ENCODE results near the gene SMG5. TPM values are rescaled to one million over a fixed set of nuclear protein-coding genes. Genes with fewer than 3 reads are reported as not detected.

SMG5 gene
- total RNA-seq, 4 donors from 2014 or later, result 52.3 to 96.1 (median 69.4) TPM

- Histone ChIP-seq H3K36me3 (peaks cover 0 to 6% (median 2%) of the 10 kb centered on the region in 4 donors), H3K27ac (replicated peaks in 1 of 4) (no peak within 1 kb of the TSS), H3K27me3 (no peaks in the 10 kb centered on the region), H3K9me3 (no peaks in the 10 kb centered on the region), H3K4me1 (peaks cover 12 to 20% (median 19%) of the 10 kb centered on the region in 4 donors), H3K4me3 (no peak within 1 kb of the TSS)
- 92% methylated on average over 12 of the region's 19 CpGs for WGBS
- no peak for DNase-seq (ENCODE audit: extremely low spot score)
- no peak for TF ChIP-seq POLR2AphosphoS5 (IDR thresholded peaks at IDR 0.05)
- TF ChIP-seq POLR2A (IDR thresholded peaks at IDR 0.05; ENCODE audit: low read depth), result no peak
- no peak for TF ChIP-seq CTCF (IDR thresholded peaks at IDR 0.05)
- no peak for TF ChIP-seq EP300 (IDR thresholded peaks at IDR 0.05)
- intact Hi-C loops (cut with DNase I), result no loop called here
Measured at GRCh38 chr1:156298852-156299357, 16.3 kb upstream of the SMG5 start, which contains the start of gene VHLL. TSS of gene VHLL (minus strand) at chr1:156299307. CDS start at chr1:156299189, 118 bp downstream.

GRCh38 chr1:156295391-156295947 is 12.8 kb upstream of the SMG5 start, which contains the start of gene GLMP:
TSS of gene GLMP (minus strand) at chr1:156295679. CDS start at chr1:156295645, 34 bp downstream.
- peaks cover 12 to 52% (median 40%) of the 10 kb centered on the region in 4 donors for H3K4me1 ChIP-seq
- H3K36me3 ChIP-seq, result peaks cover 0 to 20% (median 5%) of the 10 kb centered on the region in 4 donors
- DNase-seq (ENCODE audit: extremely low spot score), result no peak
- H3K27me3 ChIP-seq, result no peaks in the 10 kb centered on the region
- H3K9me3 ChIP-seq, result no peaks in the 10 kb centered on the region
- intact Hi-C loops (cut with DNase I), result no loop called here
- H3K27ac ChIP-seq (replicated peaks in 1 of 4), result peak within 1 kb of the TSS; percentile 68 to 74 (median 72)
- H3K4me3 ChIP-seq, result peak within 1 kb of the TSS; percentile 70 to 77 (median 75)
- WGBS, result under 1% methylated on average over 11 of the region's 17 CpGs
- TF ChIP-seq EP300 (IDR thresholded peaks at IDR 0.05) (no peak), POLR2A (IDR thresholded peaks at IDR 0.05; ENCODE audit: low read depth) (no peak), CTCF (IDR thresholded peaks at IDR 0.05) (no peak), POLR2AphosphoS5 (IDR thresholded peaks at IDR 0.05) (peak; percentile 59 to 74)

- H3K4me3 ChIP-seq, result no peak overlapping the region
- H3K27me3 ChIP-seq, result no peaks in the 10 kb centered on the region
- peaks cover 0 to 25% (median 8%) of the 10 kb centered on the region in 4 donors for H3K36me3 ChIP-seq
- H3K9me3 ChIP-seq, result no peaks in the 10 kb centered on the region
- H3K27ac ChIP-seq (replicated peaks in 1 of 4), result no peak overlapping the region
- 86% methylated on average over 9 of the region's 9 CpGs for WGBS
- peaks cover 12 to 57% (median 42%) of the 10 kb centered on the region in 4 donors for H3K4me1 ChIP-seq
- TF ChIP-seq CTCF (IDR thresholded peaks at IDR 0.05) (no peak), POLR2AphosphoS5 (IDR thresholded peaks at IDR 0.05) (no peak), POLR2A (IDR thresholded peaks at IDR 0.05; ENCODE audit: low read depth) (no peak), EP300 (IDR thresholded peaks at IDR 0.05) (no peak)
- intact Hi-C loops (cut with DNase I), result no loop called here
- DNase-seq (ENCODE audit: extremely low spot score), result no peak
Measured at GRCh38 chr1:156293895-156294294, 11.3 kb upstream of the SMG5 start.

- intact Hi-C loops (cut with DNase I), result no loop called here
- H3K36me3 ChIP-seq, result peaks cover 0 to 26% (median 13%) of the 10 kb centered on the region in 4 donors
- no peak for DNase-seq (ENCODE audit: extremely low spot score)
- H3K4me1 ChIP-seq, result peaks cover 12 to 57% (median 42%) of the 10 kb centered on the region in 4 donors
- no peak overlapping the region for H3K27ac ChIP-seq (replicated peaks in 1 of 4)
- no peak overlapping the region for H3K4me3 ChIP-seq
- H3K9me3 ChIP-seq, result no peaks in the 10 kb centered on the region
- WGBS, result 92% methylated on average over 6 of the region's 8 CpGs
- no peaks in the 10 kb centered on the region for H3K27me3 ChIP-seq
- TF ChIP-seq CTCF (IDR thresholded peaks at IDR 0.05) (no peak), EP300 (IDR thresholded peaks at IDR 0.05) (no peak), POLR2AphosphoS5 (IDR thresholded peaks at IDR 0.05) (no peak), POLR2A (IDR thresholded peaks at IDR 0.05; ENCODE audit: low read depth) (no peak)
Measured at GRCh38 chr1:156293098-156293434, 10.4 kb upstream of the SMG5 start.

Measured in esophagus muscularis mucosa (tissue), 4 donors.